Gastroesophageal sphincter (tissue), 3 donors: ENCODE results near the gene ARHGAP24.

Source experiments
- CTCF ChIP-seq, 4 experiments: fragments of 200-600 bp in 2 of 4; fragments of 450-650 bp in 2 of 4; sonication (generic) in 1 of 4; IDR thresholded peaks; one replicate each; pipeline ENCODE4 v1.5.1; 2017 to 2019; ENCODE audit warnings: antibody characterized with exemption in 4 of 4, mild to moderate bottlenecking in 2 of 4, moderate library complexity in 2 of 4
- POLR2A ChIP-seq, 2 donors: fragments of 450-650 bp; IDR thresholded peaks; one replicate each; pipeline ENCODE4 v1.6.1; 2017; ENCODE audit warnings: antibody characterized with exemption in 2 of 2, mild to moderate bottlenecking in 2 of 2, moderate library complexity in 1 of 2

GRCh38 chr4:85611661-85612060, 136.7 kb downstream of the ARHGAP24 start:
- TF ChIP-seq POLR2A (IDR thresholded peaks at IDR 0.05) (no peak), CTCF (IDR thresholded peaks at IDR 0.05) (no peak)
